ENCODE measurements around the gene ADAM23. TPM values are rescaled to one million over a fixed set of nuclear protein-coding genes. Genes with fewer than 3 reads are reported as not detected.

Gene ADAM23
- total RNA-seq, 1 donor from 2014 or later = 2.4 TPM

- DNase-seq (ENCODE audit: low spot score) = peak; percentile 37
These were observed 199.0 kb downstream of the ADAM23 start, which contains the start of gene FAM237A for GRCh38 chr2:206642075-206643025. TSS of gene FAM237A (plus strand) at chr2:206642487. CDS start at chr2:206644237, 1,750 bp downstream.

GRCh38 chr2:206647985-206648384, 204.7 kb downstream of the ADAM23 start:
- DNase-seq (ENCODE audit: low spot score) = no peak

- no peak for DNase-seq (ENCODE audit: low spot score)
These were observed 213.8 kb downstream of the ADAM23 start for GRCh38 chr2:206657087-206657486.

GRCh38 chr2:206665251-206665650, 221.9 kb downstream of the ADAM23 start:
- no peak for DNase-seq (ENCODE audit: low spot score)

Other genes with a start within 250 kb of the ADAM23 start
- 8.7 TPM for gene ZDBF2, start 168.9 kb upstream of the ADAM23 start, total RNA-seq
- gene FAM237A, start 199.0 kb downstream of the ADAM23 start, total RNA-seq = not detected

Data from mucosa of gallbladder (tissue), 1 donor.